ENCODE measurements around the gene DRC3. TPM values are rescaled to one million over a fixed set of nuclear protein-coding genes. Genes with fewer than 3 reads are reported as not detected.

DRC3 gene
- total RNA-seq, 1 experiment from 2014 or later: 0.68 TPM

DNA sequence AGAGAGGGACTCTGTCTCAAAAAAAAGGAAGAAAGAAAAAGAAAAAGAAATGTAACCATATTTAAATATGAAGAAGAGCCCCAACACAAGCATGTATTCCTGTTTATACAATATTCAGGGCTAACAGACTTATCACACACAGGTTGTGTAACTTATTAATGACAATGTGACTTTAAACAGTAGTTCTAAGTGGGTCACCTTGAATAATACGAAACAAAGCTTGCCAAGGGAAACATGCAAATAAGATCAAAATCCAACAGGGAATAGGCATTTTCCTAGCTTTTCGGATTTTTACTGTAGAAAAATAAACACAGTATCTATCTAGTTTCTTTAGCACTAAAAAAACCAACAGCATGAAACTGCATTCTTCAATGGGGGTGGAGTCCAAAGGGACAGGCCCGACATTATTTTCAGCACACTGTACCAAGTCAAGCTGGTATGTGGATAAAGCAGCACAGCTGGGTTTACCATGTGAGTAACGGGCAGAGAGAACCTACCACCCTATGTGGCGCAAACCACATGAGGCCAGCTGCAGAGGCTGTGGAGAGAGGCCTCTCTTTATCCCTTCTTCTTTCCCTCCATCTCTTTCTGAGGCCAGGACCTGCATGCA is 45.7 kb upstream of the DRC3 start:
- no peak overlapping the region for H3K4me3 Mint-ChIP-seq

More for the DNA sequence above, 45.7 kb upstream of the DRC3 start:
- no peak overlapping the region for H2BK15ac ChIP-seq (ENCODE audit: low read depth, low read length)
- H3K9ac ChIP-seq (ENCODE audit: extremely low read depth, insufficient read length, low read length): no peak overlapping the region
- H4K8ac ChIP-seq (replicated peaks; ENCODE audit: insufficient read length, low read depth, low read length): no peak overlapping the region
- TF ChIP-seq, protein P1, sequence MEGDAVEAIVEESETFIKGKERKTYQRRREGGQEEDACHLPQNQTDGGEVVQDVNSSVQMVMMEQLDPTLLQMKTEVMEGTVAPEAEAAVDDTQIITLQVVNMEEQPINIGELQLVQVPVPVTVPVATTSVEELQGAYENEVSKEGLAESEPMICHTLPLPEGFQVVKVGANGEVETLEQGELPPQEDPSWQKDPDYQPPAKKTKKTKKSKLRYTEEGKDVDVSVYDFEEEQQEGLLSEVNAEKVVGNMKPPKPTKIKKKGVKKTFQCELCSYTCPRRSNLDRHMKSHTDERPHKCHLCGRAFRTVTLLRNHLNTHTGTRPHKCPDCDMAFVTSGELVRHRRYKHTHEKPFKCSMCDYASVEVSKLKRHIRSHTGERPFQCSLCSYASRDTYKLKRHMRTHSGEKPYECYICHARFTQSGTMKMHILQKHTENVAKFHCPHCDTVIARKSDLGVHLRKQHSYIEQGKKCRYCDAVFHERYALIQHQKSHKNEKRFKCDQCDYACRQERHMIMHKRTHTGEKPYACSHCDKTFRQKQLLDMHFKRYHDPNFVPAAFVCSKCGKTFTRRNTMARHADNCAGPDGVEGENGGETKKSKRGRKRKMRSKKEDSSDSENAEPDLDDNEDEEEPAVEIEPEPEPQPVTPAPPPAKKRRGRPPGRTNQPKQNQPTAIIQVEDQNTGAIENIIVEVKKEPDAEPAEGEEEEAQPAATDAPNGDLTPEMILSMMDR (conservative IDR thresholded peaks at IDR 0.05): no peak
- no peaks in the 10 kb centered on the region for H3K9me3 Mint-ChIP-seq
- H3K18ac ChIP-seq (ENCODE audit: insufficient read length, low read depth, low read length): no peak overlapping the region
- H2BK120ac ChIP-seq (ENCODE audit: low read depth, low read length, poor library complexity, severe bottlenecking): no peak overlapping the region
- no peak overlapping the region for H2BK12ac ChIP-seq (ENCODE audit: insufficient read length, low read depth, low read length)
- H3K27ac ChIP-seq (ENCODE audit: insufficient read length, low read depth, low read length): no peak overlapping the region
- H3K4me1 ChIP-seq (ENCODE audit: insufficient read depth, low read length): peaks cover 3% of the 10 kb centered on the region; the same call in 1 of the 2 replicates
- no peak overlapping the region for H4K5ac ChIP-seq (ENCODE audit: insufficient read length, low read depth, low read length)
- H3K79me1 ChIP-seq (ENCODE audit: insufficient read depth, low read depth, low read length, poor library complexity, severe bottlenecking): no peaks in the 10 kb centered on the region
- H3K56ac ChIP-seq (ENCODE audit: insufficient read length, low read depth, low read length): no peak overlapping the region
- H3K27ac Mint-ChIP-seq: peak overlapping the region in 1 of 3 experiments; percentile 31; a peak in 1 of 7 replicates
- H3T11ph ChIP-seq (ENCODE audit: low read length): no peak overlapping the region
- H3K79me2 ChIP-seq (ENCODE audit: insufficient read depth, low read length): no peaks in the 10 kb centered on the region
- H3K9me3 ChIP-seq (ENCODE audit: control insufficient read depth, low read depth, low read length): no peaks in the 10 kb centered on the region
- no peaks in the 10 kb centered on the region for H3K27me3 ChIP-seq (ENCODE audit: insufficient read depth, low read length)
- WGBS (ENCODE audit: extremely low coverage, insufficient read length, low lambda C conversion rate): no CpG with 5 or more reads among the region's 5 CpGs
- no peaks in the 10 kb centered on the region for H4K20me1 ChIP-seq (ENCODE audit: control insufficient read depth, insufficient read depth, insufficient read length)
- H3K27me3 Mint-ChIP-seq (ENCODE audit: low read depth): no peaks in the 10 kb centered on the region
- H2BK5ac ChIP-seq (ENCODE audit: insufficient read length, low read length): no peak overlapping the region
- H3K23me2 ChIP-seq (ENCODE audit: insufficient read length, low read depth, low read length, poor library complexity, severe bottlenecking): no peaks in the 10 kb centered on the region
- no peak overlapping the region for H3K23ac ChIP-seq (ENCODE audit: insufficient read length, low read depth, low read length)
- H2AK5ac ChIP-seq (ENCODE audit: insufficient read length, low read length): no peak overlapping the region
- H3K4me2 ChIP-seq (ENCODE audit: insufficient read depth, insufficient read length, low read length): no peak overlapping the region
- H4K91ac ChIP-seq (ENCODE audit: insufficient read length, low read depth, low read length): no peak overlapping the region
- H2BK20ac ChIP-seq (ENCODE audit: low read depth, low read length, poor library complexity, severe bottlenecking): no peak overlapping the region
- DNase-seq: no peak
- H3K4ac ChIP-seq (ENCODE audit: low read depth, low read length): no peak overlapping the region
- H3K36me3 Mint-ChIP-seq (ENCODE audit: insufficient read depth in 1 of 3, low read depth in 3 of 3): no peaks in the 10 kb centered on the region
- H3K14ac ChIP-seq (ENCODE audit: insufficient read depth, low read length): no peak overlapping the region; the same call in 1 of the 2 replicates
- H3K4me1 Mint-ChIP-seq: peaks cover 21 to 26% of the 10 kb centered on the region in 2 experiments
- H2AFZ ChIP-seq (ENCODE audit: low read length): no peak overlapping the region
